ENCODE measurements around the gene ID1. TPM values are rescaled to one million over a fixed set of nuclear protein-coding genes. Genes with fewer than 3 reads are reported as not detected.

ID1 gene
- total and polyA plus RNA-seq, 2 of the 13 experiments (the other 11 are each of a cell fraction or from before 2014, with no cell fraction given), result 320 to 419 TPM

DNA sequence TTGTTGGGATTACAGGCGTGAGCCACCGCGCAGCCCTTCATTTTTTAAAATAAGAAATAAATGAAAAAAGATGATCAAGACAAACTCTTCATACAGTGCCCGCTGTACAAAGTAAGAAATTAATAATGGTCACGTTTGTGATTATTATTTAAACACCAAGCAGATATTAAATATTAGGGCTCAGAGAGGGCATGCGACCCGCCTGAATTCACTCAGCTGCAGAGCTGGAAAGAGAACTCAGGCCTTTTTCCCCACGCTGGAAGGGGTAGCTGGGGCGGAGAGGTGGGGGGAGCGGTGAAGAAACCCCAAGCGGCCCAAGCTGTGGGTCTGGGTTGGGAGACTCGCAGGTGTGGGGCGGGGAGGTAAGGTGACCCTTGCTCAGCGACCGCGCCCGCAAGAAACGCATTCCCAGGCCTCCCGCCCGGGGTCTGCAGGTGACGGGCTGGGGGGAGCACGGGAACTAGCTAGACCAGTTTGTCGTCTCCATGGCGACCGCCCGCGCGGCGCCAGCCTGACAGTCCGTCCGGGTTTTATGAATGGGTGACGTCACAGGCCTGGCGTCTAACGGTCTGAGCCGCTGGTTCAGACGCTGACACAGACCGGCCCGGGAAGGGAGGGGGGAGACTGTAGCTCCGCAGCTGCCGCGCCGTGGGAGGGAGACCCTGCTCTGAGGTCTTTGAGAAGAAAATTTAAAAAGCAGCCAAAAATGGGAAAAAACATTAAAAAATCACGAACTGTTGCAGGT lies 1.1 kb upstream of the ID1 start (continued):
- TF ChIP-seq, protein P1, sequence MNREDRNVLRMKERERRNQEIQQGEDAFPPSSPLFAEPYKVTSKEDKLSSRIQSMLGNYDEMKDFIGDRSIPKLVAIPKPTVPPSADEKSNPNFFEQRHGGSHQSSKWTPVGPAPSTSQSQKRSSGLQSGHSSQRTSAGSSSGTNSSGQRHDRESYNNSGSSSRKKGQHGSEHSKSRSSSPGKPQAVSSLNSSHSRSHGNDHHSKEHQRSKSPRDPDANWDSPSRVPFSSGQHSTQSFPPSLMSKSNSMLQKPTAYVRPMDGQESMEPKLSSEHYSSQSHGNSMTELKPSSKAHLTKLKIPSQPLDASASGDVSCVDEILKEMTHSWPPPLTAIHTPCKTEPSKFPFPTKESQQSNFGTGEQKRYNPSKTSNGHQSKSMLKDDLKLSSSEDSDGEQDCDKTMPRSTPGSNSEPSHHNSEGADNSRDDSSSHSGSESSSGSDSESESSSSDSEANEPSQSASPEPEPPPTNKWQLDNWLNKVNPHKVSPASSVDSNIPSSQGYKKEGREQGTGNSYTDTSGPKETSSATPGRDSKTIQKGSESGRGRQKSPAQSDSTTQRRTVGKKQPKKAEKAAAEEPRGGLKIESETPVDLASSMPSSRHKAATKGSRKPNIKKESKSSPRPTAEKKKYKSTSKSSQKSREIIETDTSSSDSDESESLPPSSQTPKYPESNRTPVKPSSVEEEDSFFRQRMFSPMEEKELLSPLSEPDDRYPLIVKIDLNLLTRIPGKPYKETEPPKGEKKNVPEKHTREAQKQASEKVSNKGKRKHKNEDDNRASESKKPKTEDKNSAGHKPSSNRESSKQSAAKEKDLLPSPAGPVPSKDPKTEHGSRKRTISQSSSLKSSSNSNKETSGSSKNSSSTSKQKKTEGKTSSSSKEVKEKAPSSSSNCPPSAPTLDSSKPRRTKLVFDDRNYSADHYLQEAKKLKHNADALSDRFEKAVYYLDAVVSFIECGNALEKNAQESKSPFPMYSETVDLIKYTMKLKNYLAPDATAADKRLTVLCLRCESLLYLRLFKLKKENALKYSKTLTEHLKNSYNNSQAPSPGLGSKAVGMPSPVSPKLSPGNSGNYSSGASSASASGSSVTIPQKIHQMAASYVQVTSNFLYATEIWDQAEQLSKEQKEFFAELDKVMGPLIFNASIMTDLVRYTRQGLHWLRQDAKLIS (CRISPR knock-in tag; IDR thresholded peaks at IDR 0.05), result peak; percentile 91; the same call in 1 of the 2 replicates
- TF ChIP-seq, protein P2, sequence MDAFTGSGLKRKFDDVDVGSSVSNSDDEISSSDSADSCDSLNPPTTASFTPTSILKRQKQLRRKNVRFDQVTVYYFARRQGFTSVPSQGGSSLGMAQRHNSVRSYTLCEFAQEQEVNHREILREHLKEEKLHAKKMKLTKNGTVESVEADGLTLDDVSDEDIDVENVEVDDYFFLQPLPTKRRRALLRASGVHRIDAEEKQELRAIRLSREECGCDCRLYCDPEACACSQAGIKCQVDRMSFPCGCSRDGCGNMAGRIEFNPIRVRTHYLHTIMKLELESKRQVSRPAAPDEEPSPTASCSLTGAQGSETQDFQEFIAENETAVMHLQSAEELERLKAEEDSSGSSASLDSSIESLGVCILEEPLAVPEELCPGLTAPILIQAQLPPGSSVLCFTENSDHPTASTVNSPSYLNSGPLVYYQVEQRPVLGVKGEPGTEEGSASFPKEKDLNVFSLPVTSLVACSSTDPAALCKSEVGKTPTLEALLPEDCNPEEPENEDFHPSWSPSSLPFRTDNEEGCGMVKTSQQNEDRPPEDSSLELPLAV (CRISPR knock-in tag; conservative IDR thresholded peaks at IDR 0.05; ENCODE audit: low read depth), result no peak
- TF ChIP-seq TCF12 (IDR thresholded peaks at IDR 0.05) (no peak), TCF12 (CRISPR knock-in tag; IDR thresholded peaks at IDR 0.05) (peak; percentile 99), ZFY (CRISPR knock-in tag; IDR thresholded peaks at IDR 0.05) (peak; percentile 74), EZH2 (conservative IDR thresholded peaks at IDR 0.05; ENCODE audit: low read depth, low read length) (no peak), KAT7 (CRISPR knock-in tag; IDR thresholded peaks at IDR 0.05; ENCODE audit: borderline replicate concordance) (peak; percentile 39; the same call in 1 of the 2 replicates), TAF15 (IDR thresholded peaks at IDR 0.05; ENCODE audit: low read depth, low read length, poor library complexity, severe bottlenecking) (peak; percentile 100), KLF13 (CRISPR knock-in tag; IDR thresholded peaks at IDR 0.05) (no peak), ZNF180 (CRISPR knock-in tag; IDR thresholded peaks at IDR 0.05; ENCODE audit: borderline replicate concordance, low read depth) (peak; percentile 76; the same call in 1 of the 2 replicates), ZSCAN22 (CRISPR knock-in tag; IDR thresholded peaks at IDR 0.05) (no peak), PITX1 (CRISPR knock-in tag; IDR thresholded peaks at IDR 0.05) (peak; percentile 94), PHF21A (CRISPR knock-in tag; IDR thresholded peaks at IDR 0.05) (peak; percentile 99), ZNF629 (CRISPR knock-in tag; conservative IDR thresholded peaks at IDR 0.05) (peak; percentile 67), ZNF558 (CRISPR knock-in tag; IDR thresholded peaks at IDR 0.05; ENCODE audit: borderline replicate concordance) (peak; percentile 79), MAZ (IDR thresholded peaks at IDR 0.05; ENCODE audit: borderline replicate concordance, low read depth, low read length) (peak; percentile 87), MAZ (CRISPR knock-in tag; IDR thresholded peaks at IDR 0.05; ENCODE audit: low read depth) (peak; percentile 93), SMC3 (IDR thresholded peaks at IDR 0.05; ENCODE audit: low read length) (no peak; the same call in 1 of the 2 replicates), POLR2AphosphoS2 (IDR thresholded peaks at IDR 0.05; ENCODE audit: low read depth, low read length) (peak; percentile 91), SPEN (CRISPR knock-in tag; IDR thresholded peaks at IDR 0.05; ENCODE audit: low read depth) (peak; percentile 100)
- TF ChIP-seq, protein P3, sequence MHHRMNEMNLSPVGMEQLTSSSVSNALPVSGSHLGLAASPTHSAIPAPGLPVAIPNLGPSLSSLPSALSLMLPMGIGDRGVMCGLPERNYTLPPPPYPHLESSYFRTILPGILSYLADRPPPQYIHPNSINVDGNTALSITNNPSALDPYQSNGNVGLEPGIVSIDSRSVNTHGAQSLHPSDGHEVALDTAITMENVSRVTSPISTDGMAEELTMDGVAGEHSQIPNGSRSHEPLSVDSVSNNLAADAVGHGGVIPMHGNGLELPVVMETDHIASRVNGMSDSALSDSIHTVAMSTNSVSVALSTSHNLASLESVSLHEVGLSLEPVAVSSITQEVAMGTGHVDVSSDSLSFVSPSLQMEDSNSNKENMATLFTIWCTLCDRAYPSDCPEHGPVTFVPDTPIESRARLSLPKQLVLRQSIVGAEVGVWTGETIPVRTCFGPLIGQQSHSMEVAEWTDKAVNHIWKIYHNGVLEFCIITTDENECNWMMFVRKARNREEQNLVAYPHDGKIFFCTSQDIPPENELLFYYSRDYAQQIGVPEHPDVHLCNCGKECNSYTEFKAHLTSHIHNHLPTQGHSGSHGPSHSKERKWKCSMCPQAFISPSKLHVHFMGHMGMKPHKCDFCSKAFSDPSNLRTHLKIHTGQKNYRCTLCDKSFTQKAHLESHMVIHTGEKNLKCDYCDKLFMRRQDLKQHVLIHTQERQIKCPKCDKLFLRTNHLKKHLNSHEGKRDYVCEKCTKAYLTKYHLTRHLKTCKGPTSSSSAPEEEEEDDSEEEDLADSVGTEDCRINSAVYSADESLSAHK (CRISPR knock-in tag; IDR thresholded peaks at IDR 0.05; ENCODE audit: borderline replicate concordance), result no peak
- TF ChIP-seq, protein P4, sequence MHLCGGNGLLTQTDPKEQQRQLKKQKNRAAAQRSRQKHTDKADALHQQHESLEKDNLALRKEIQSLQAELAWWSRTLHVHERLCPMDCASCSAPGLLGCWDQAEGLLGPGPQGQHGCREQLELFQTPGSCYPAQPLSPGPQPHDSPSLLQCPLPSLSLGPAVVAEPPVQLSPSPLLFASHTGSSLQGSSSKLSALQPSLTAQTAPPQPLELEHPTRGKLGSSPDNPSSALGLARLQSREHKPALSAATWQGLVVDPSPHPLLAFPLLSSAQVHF (CRISPR knock-in tag; IDR thresholded peaks at IDR 0.05), result 0 out of 2 replicates have a peak, but pooled peaks have one; percentile 60

Data from HepG2 (cell line).